ENCODE data around the gene RNF19B. TPM values are rescaled to one million over a fixed set of nuclear protein-coding genes. Genes with fewer than 3 reads are reported as not detected.
A peak's percentile ranks its signal among the peaks of the same experiment; 100 is the strongest.

RNF19B gene
- total and polyA plus RNA-seq, 2 of the 13 experiments (the other 11 are each of a cell fraction or from before 2014, with no cell fraction given) = 15.3 to 22.5 TPM

GRCh38 chr1:32934535-32934934 lies 30.1 kb downstream of the RNF19B start:
- POLR2A ChIA-PET = interaction anchor here (1.7 to 3.4 kb wide), 4 partner anchors 14 to 193 kb away, joined by 4 to 26 read pairs (median 6); partner anchors contain the start of gene RNF19B
- Histone ChIP-seq H3K27ac (ENCODE audit: extremely low read length, insufficient read depth, low read length) (peak overlapping the region; percentile 90), H3K36me3 (replicated peaks in 1 of 2; ENCODE audit: control insufficient read depth in 1 of 2, insufficient read depth in 2 of 2, low read length in 2 of 2) (peaks cover 2 to 23% of the 10 kb centered on the region in 2 experiments; a peak in 4 of 5 replicates), H2AFZ (ENCODE audit: low read length) (no peak overlapping the region), H3K4me1 (ENCODE audit: insufficient read depth, low read length) (peaks cover 45% of the 10 kb centered on the region), H4K20me1 (ENCODE audit: insufficient read depth, low read length) (no peaks in the 10 kb centered on the region), H3K9ac (ENCODE audit: insufficient read depth, low read depth, low read length) (0 out of 2 replicates have a peak overlapping the region, but pooled peaks have one; percentile 13), H3K79me2 (ENCODE audit: insufficient read depth, low read length) (no peaks in the 10 kb centered on the region), H3K4me3 (replicated peaks in 1 of 3; ENCODE audit: insufficient read depth in 1 of 3, low read depth in 2 of 3, low read length in 3 of 3) (no peak overlapping the region), H3K27me3 (ENCODE audit: control insufficient read depth in 1 of 2, insufficient read depth in 2 of 2, low read length in 2 of 2) (peaks cover 0 to 3% of the 10 kb centered on the region in 2 experiments; a peak in 3 of 5 replicates), H3K4me2 (ENCODE audit: low read depth, low read length) (peak overlapping the region; percentile 71), H3K9me3 (ENCODE audit: low read length) (no peaks in the 10 kb centered on the region)
- FAIRE-seq (no peak), DNase-seq (ENCODE audit: low spot score) (no peak), ATAC-seq (no peak)
- 92% methylated on average over 10 of the region's 10 CpGs for WGBS (ENCODE audit: low lambda C conversion rate)
- intact Hi-C loops (cut with micrococcal nuclease; ENCODE audit: unreplicated experiment) = loop anchor here (1.0 to 10.0 kb wide), 4 partner anchors 28 to 150 kb away; partner anchors contain the start of genes AK2 and AZIN2
- CTCF ChIA-PET (ENCODE audit: low intra/inter-chr PET ratio, low total read pairs) = interaction anchor here (0.9 to 5.0 kb wide), 2 partner anchors 121 to 152 kb away, joined by 4 to 44 read pairs; no protein-coding TSS in a partner anchor
- no TSS peak for BruUV-seq (replicated peaks)
- in situ Hi-C loops (cut with HindIII; ENCODE audit: extremely low pct_ligation_motif_present, low pct_unique_long_range_greater_than_20kb) = loop anchor here (5.0 kb wide), 1 partner anchor 123 kb away; no protein-coding TSS in a partner anchor
- TF ChIP-seq ZNF784 (CRISPR knock-in tag; IDR thresholded peaks at IDR 0.05; ENCODE audit: borderline replicate concordance) (no peak), NFIC (IDR thresholded peaks at IDR 0.05; ENCODE audit: low read length) (no peak), ETS1 (CRISPR knock-in tag; IDR thresholded peaks at IDR 0.05) (no peak), PRPF4 (IDR thresholded peaks at IDR 0.05; ENCODE audit: low read depth, low read length, poor library complexity, severe bottlenecking) (no peak), KDM2A (CRISPR knock-in tag; IDR thresholded peaks at IDR 0.05; ENCODE audit: borderline replicate concordance, low read depth) (no peak), CAMTA2 (CRISPR knock-in tag; IDR thresholded peaks at IDR 0.05; ENCODE audit: borderline replicate concordance) (no peak), THAP8 (CRISPR knock-in tag; IDR thresholded peaks at IDR 0.05; ENCODE audit: borderline replicate concordance) (no peak), PRDM10 (CRISPR knock-in tag; IDR thresholded peaks at IDR 0.05; ENCODE audit: low read depth) (no peak)
